Endothelial cell (in vitro differentiated cells): ENCODE results near the gene VSIG10. TPM values are rescaled to one million over a fixed set of nuclear protein-coding genes. Genes with fewer than 3 reads are reported as not detected.

Experiments
- DNase-seq: peaks from one replicate; pipeline ENCODE4 v3.0.0; 2021; ENCODE audit warnings: low spot score
- H3K27ac Mint-ChIP-seq: one replicate; pipeline ENCODE4 v1.8.0; 2021; ENCODE audit warnings: mixed read lengths, inconsistent platforms; ENCODE audit not compliant: unreplicated experiment
- H3K27me3 Mint-ChIP-seq: one replicate; pipeline ENCODE4 v1.8.0; 2021; ENCODE audit warnings: mild to moderate bottlenecking, moderate library complexity, mixed read lengths, inconsistent platforms; ENCODE audit not compliant: unreplicated experiment
- H3K36me3 Mint-ChIP-seq: one replicate; pipeline ENCODE4 v1.8.0; 2021; ENCODE audit warnings: mild to moderate bottlenecking, low read depth, mixed read lengths, inconsistent platforms; ENCODE audit not compliant: unreplicated experiment
- H3K4me1 Mint-ChIP-seq: one replicate; pipeline ENCODE4 v1.8.0; 2021; ENCODE audit warnings: mild to moderate bottlenecking, mixed read lengths, inconsistent platforms; ENCODE audit not compliant: unreplicated experiment
- H3K4me3 Mint-ChIP-seq: one replicate; pipeline ENCODE4 v1.8.0; 2021; ENCODE audit warnings: mild to moderate bottlenecking, mixed read lengths, inconsistent platforms; ENCODE audit not compliant: unreplicated experiment
- H3K9me3 Mint-ChIP-seq: one replicate; pipeline ENCODE4 v1.8.0; 2021; ENCODE audit warnings: mixed read lengths, inconsistent platforms; ENCODE audit not compliant: unreplicated experiment
- CTCF ChIP-seq: fragments of 200-600 bp; sonication (generic); IDR thresholded peaks from one replicate; pipeline ENCODE4 v1.5.0; 2021; ENCODE audit warnings: antibody characterized with exemption; ENCODE audit not compliant: unreplicated experiment
- total RNA-seq: library from RNA; stranded (reverse); fragmentation: NEBNext Ultra II Directional; extraction: Animal tissue kit (Norgen Biotek cat#: 25700); gene quantifications from one replicate; pipeline ENCODE4 v1.2.1, GENCODE V29; 2021; ENCODE audit not compliant: unreplicated experiment

The VSIG10 gene
- total RNA-seq, 1 donor from 2014 or later: 65.0 TPM

GRCh38 chr12:118042091-118042490 is 61.7 kb downstream of the VSIG10 start:
- no peak for DNase-seq
- Mint-ChIP-seq H3K27me3 (peaks cover 9% of the 10 kb centered on the region), H3K4me1 (no peaks in the 10 kb centered on the region), H3K36me3 (peaks cover 46% of the 10 kb centered on the region), H3K4me3 (no peak overlapping the region), H3K27ac (peak overlapping the region; percentile 52), H3K9me3 (no peaks in the 10 kb centered on the region)
- TF ChIP-seq CTCF: no peak

GRCh38 chr12:118038137-118038536 is 65.7 kb downstream of the VSIG10 start:
- Mint-ChIP-seq H3K4me1 (no peaks in the 10 kb centered on the region), H3K27ac (no peak overlapping the region), H3K4me3 (no peak overlapping the region), H3K27me3 (peaks cover 8% of the 10 kb centered on the region), H3K36me3 (peaks cover 50% of the 10 kb centered on the region), H3K9me3 (no peaks in the 10 kb centered on the region)
- no peak for DNase-seq
- TF ChIP-seq CTCF: no peak

GRCh38 chr12:118036672-118037411 is 67.0 kb downstream of the VSIG10 start:
- Mint-ChIP-seq H3K4me3 (peak overlapping the region; percentile 42), H3K36me3 (peaks cover 43% of the 10 kb centered on the region), H3K4me1 (no peaks in the 10 kb centered on the region), H3K9me3 (no peaks in the 10 kb centered on the region), H3K27ac (no peak overlapping the region), H3K27me3 (peaks cover 8% of the 10 kb centered on the region)
- TF ChIP-seq CTCF: no peak
- no peak for DNase-seq

GRCh38 chr12:118035190-118036041 is 68.4 kb downstream of the VSIG10 start:
- no peak for TF ChIP-seq CTCF
- no peak overlapping the region for H3K27ac Mint-ChIP-seq
- H3K4me1 Mint-ChIP-seq: no peaks in the 10 kb centered on the region
- no peaks in the 10 kb centered on the region for H3K9me3 Mint-ChIP-seq
- peaks cover 37% of the 10 kb centered on the region for H3K36me3 Mint-ChIP-seq
- H3K4me3 Mint-ChIP-seq: no peak overlapping the region
- H3K27me3 Mint-ChIP-seq: peaks cover 5% of the 10 kb centered on the region
- no peak for DNase-seq
